Stimulated activated memory B cell treated with anti-CD40 and anti-IgM and Interleukin-4, amounts not matched to agents 10 μg/mL and 1 μg/mL and 100 μg/mL, for 72 hours (primary cell): Measurements from ENCODE around the gene GLIS2.

Experiments used
- ATAC-seq: fragments of 150-1000 bp; cut with Tn5 transposase; 2 replicates; pipeline ENCODE4 v1.10.0; 2021
- H3K27ac Mint-ChIP-seq: one replicate; pipeline ENCODE4 v1.8.0; 2022; ENCODE audit warnings: mild to moderate bottlenecking, mixed read lengths
- H3K27me3 Mint-ChIP-seq: one replicate; pipeline ENCODE4 v1.8.0; 2022; ENCODE audit warnings: mixed read lengths
- H3K36me3 Mint-ChIP-seq: one replicate; pipeline ENCODE4 v1.8.0; 2022; ENCODE audit warnings: mixed read lengths
- H3K4me1 Mint-ChIP-seq: one replicate; pipeline ENCODE4 v1.8.0; 2022; ENCODE audit warnings: mixed read lengths
- H3K4me3 Mint-ChIP-seq: one replicate; pipeline ENCODE4 v1.8.0; 2022; ENCODE audit warnings: mild to moderate bottlenecking, moderate library complexity, mixed read lengths
- H3K9me3 Mint-ChIP-seq: one replicate; pipeline ENCODE4 v1.8.0; 2022; ENCODE audit warnings: mixed read lengths

GLIS2 gene

DNA sequence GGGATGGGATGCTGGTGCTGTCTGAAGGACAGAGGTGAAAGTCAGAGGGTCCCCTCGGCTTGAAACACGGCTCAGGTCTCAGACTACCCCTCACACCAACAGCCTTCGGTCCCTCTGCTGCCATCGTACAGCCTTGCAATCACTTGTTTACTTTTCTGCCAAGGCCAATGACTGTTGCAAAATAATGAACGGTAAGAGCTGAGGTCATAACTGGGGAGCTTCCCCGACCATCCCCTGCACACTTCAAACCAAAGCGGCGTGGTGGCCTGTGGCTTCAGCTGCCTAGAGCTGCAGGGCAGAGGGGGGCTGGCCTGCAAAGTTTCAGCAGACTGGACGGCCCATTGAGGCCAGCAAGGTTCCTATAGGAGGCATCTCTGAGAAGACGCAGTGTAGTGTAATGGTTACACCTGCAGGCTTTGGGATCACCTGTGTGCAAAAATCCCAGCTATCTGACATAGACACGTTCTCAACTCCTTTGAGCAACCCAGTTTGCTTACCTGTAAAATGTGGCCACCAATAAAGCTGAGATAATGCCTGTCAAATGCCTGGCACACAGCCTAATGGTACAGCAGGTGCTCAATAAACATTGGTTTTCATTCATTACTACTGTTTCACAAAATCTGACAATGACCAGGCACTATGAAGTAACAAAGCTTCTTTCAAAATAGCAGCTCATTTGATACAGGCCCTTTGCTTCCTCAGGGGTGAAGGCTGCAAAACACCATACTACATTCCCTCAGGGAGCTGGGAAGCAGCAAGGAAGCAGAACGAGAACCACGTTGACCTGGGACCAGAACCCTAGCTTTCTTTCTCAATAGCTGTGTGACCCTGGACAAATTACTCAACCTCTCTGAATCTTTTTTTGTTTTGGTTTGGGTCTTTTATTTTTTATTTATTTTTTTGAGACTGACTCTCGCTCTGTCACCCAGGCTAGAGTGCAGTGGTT lies 30.2 kb downstream of the GLIS2 start:
- H3K4me1 Mint-ChIP-seq: peaks cover 29% of the 10 kb centered on the region
- H3K36me3 Mint-ChIP-seq: peaks cover 6% of the 10 kb centered on the region
- H3K9me3 Mint-ChIP-seq: no peaks in the 10 kb centered on the region
- ATAC-seq: no peak
- peak overlapping the region; percentile 27 for H3K27ac Mint-ChIP-seq
- no peaks in the 10 kb centered on the region for H3K27me3 Mint-ChIP-seq
- H3K4me3 Mint-ChIP-seq: no peak overlapping the region

GRCh38 chr16:4347010-4347409 lies 31.1 kb downstream of the GLIS2 start:
- no peaks in the 10 kb centered on the region for H3K9me3 Mint-ChIP-seq
- no peaks in the 10 kb centered on the region for H3K27me3 Mint-ChIP-seq
- H3K36me3 Mint-ChIP-seq: peaks cover 6% of the 10 kb centered on the region
- H3K4me1 Mint-ChIP-seq: peaks cover 36% of the 10 kb centered on the region
- H3K4me3 Mint-ChIP-seq: no peak overlapping the region
- ATAC-seq: no peak
- H3K27ac Mint-ChIP-seq: no peak overlapping the region

DNA sequence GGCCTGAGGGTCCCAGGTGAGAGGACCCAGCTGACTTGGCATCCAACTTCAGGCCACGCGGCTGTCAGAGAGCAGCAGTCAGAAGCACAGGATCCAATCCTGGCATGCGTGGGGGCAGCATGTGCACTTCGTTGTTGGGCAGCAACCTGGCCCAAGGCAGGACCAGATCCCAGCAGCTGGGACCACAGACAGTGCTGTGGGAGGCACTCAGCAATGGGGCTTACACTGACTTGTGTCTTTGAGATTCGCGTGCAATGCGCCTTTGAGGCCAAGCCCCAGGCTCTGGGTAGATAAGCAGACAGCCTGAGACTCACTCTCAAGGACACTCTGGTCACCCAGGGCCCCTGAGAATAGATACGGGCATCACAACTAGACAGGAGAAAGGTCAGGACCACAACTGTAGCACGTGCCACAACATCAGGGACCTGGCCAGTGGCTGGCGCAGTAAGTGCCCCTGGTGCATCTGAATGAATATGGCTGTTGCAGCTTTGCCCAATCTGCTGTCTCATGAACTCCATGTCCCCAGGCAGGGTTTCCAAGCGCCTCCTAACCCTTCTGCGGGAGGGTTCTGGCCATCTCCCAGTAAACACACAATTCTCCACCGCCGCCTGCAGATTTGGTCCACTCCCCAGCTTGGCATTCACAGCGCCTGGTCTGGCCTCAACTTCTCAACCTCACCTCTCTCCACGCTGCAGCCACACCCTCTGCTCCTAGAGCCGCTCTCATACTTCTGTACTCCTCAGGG lies 32.1 kb downstream of the GLIS2 start:
- no peak for ATAC-seq
- Mint-ChIP-seq H3K27ac (no peak overlapping the region), H3K4me3 (no peak overlapping the region), H3K9me3 (no peaks in the 10 kb centered on the region), H3K27me3 (no peaks in the 10 kb centered on the region), H3K4me1 (peaks cover 36% of the 10 kb centered on the region), H3K36me3 (peaks cover 6% of the 10 kb centered on the region)

GRCh38 chr16:4349332-4349731 lies 33.5 kb downstream of the GLIS2 start:
- no peak for ATAC-seq
- Mint-ChIP-seq H3K9me3 (no peaks in the 10 kb centered on the region), H3K36me3 (peaks cover 6% of the 10 kb centered on the region), H3K4me3 (no peak overlapping the region), H3K4me1 (peaks cover 31% of the 10 kb centered on the region), H3K27ac (no peak overlapping the region), H3K27me3 (no peaks in the 10 kb centered on the region)

- ATAC-seq: peak; percentile 3
- peak overlapping the region; percentile 90 for H3K4me3 Mint-ChIP-seq
These were observed 34.5 kb downstream of the GLIS2 start for GRCh38 chr16:4350365-4350786.

DNA sequence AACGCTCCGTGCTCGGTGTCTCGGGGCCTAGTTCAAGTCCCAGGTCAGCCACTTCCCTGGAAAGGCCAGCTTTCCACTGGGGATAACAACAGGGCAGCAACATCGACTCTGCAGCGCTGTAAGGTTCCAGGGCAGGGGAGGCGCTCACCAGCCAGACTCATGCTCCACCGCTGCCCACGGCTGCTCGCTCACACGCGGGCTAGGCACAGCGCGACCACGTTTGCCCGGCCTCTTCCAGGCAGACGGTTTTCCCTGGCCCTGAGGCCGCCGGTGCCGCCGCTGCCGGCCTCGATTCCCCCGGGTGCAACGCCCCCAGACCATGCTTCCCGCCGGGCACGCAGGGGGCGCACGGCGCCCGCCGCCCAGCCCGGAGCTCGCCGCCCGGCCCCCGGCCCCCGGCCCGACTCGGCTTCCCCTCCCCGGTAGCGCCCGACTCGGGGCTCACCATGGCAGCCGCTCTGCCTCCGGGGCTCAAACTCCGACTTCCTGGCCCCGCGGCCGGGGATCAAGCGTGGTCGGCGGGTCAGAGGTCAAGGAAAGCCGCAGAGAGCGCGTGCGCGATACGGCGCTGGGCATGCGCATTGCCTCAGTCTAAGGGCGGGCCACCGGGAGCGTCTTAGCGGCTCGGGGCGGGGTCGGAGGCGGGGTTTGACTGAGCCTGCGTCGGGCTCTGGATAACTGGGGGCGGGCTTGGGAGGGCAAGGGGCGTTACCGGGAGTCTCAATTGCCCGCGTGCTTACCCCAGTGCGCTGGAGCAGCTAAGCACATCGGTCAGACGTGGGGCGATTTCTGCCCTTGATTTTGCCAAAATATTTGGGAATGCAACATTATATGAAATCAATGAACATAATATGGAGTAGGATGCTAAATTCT lies 35.2 kb downstream of the GLIS2 start, which contains the start of gene PAM16:
TSS of gene PAM16 (minus strand) at position 535 of the 873 bp plus-strand sequence. CDS start at position 448, 87 bp downstream.
- ATAC-seq: peak; percentile 95
- peaks cover 24% of the 10 kb centered on the region for H3K4me1 Mint-ChIP-seq
- no peaks in the 10 kb centered on the region for H3K27me3 Mint-ChIP-seq
- peak within 1 kb of the TSS; percentile 90 for H3K4me3 Mint-ChIP-seq
- peaks cover 14% of the 10 kb centered on the region for H3K36me3 Mint-ChIP-seq
- H3K9me3 Mint-ChIP-seq: no peaks in the 10 kb centered on the region
- peak within 1 kb of the TSS; percentile 88 for H3K27ac Mint-ChIP-seq

More at GRCh38 chr16:4350365-4350786, 34.5 kb downstream of the GLIS2 start:
- H3K27ac Mint-ChIP-seq: peak overlapping the region; percentile 88
- peaks cover 14% of the 10 kb centered on the region for H3K36me3 Mint-ChIP-seq
- H3K4me1 Mint-ChIP-seq: peaks cover 24% of the 10 kb centered on the region
- no peaks in the 10 kb centered on the region for H3K27me3 Mint-ChIP-seq
- H3K9me3 Mint-ChIP-seq: no peaks in the 10 kb centered on the region

- no peak for ATAC-seq
- Mint-ChIP-seq H3K27ac (peak overlapping the region; percentile 88), H3K36me3 (peaks cover 19% of the 10 kb centered on the region), H3K27me3 (no peaks in the 10 kb centered on the region), H3K9me3 (no peaks in the 10 kb centered on the region), H3K4me1 (peaks cover 24% of the 10 kb centered on the region), H3K4me3 (peak overlapping the region; percentile 90)
These were observed 36.0 kb downstream of the GLIS2 start for GRCh38 chr16:4351880-4352279.

- H3K9me3 Mint-ChIP-seq: no peaks in the 10 kb centered on the region
- H3K27ac Mint-ChIP-seq: no peak overlapping the region
- ATAC-seq: no peak
- no peak overlapping the region for H3K4me3 Mint-ChIP-seq
- H3K27me3 Mint-ChIP-seq: no peaks in the 10 kb centered on the region
- H3K36me3 Mint-ChIP-seq: peaks cover 29% of the 10 kb centered on the region
- peaks cover 18% of the 10 kb centered on the region for H3K4me1 Mint-ChIP-seq
These were observed 37.0 kb downstream of the GLIS2 start for GRCh38 chr16:4352843-4353242.

DNA sequence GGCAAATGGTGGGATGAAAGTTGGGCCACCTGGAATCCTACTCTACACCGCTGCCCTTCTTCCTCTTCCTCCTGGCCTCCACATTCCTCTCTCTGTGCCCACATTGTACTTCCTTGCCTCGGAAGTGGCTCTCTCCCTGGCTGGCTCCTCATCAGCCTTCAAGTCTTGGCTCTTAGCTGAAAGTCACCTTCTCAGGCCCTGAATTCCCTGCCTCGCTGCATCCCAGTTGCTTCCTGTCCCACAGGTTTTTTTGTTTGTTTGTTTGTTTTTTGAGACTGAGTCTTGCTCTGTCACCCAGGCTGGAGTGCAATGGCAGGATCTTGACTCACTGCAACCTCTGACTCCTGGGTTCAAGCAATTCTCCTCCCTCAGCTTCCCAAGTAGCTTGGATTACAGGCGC lies 37.8 kb downstream of the GLIS2 start:
- Mint-ChIP-seq H3K4me1 (peaks cover 11% of the 10 kb centered on the region), H3K27me3 (no peaks in the 10 kb centered on the region), H3K36me3 (peaks cover 28% of the 10 kb centered on the region), H3K27ac (no peak overlapping the region), H3K4me3 (no peak overlapping the region), H3K9me3 (no peaks in the 10 kb centered on the region)
- no peak for ATAC-seq

DNA sequence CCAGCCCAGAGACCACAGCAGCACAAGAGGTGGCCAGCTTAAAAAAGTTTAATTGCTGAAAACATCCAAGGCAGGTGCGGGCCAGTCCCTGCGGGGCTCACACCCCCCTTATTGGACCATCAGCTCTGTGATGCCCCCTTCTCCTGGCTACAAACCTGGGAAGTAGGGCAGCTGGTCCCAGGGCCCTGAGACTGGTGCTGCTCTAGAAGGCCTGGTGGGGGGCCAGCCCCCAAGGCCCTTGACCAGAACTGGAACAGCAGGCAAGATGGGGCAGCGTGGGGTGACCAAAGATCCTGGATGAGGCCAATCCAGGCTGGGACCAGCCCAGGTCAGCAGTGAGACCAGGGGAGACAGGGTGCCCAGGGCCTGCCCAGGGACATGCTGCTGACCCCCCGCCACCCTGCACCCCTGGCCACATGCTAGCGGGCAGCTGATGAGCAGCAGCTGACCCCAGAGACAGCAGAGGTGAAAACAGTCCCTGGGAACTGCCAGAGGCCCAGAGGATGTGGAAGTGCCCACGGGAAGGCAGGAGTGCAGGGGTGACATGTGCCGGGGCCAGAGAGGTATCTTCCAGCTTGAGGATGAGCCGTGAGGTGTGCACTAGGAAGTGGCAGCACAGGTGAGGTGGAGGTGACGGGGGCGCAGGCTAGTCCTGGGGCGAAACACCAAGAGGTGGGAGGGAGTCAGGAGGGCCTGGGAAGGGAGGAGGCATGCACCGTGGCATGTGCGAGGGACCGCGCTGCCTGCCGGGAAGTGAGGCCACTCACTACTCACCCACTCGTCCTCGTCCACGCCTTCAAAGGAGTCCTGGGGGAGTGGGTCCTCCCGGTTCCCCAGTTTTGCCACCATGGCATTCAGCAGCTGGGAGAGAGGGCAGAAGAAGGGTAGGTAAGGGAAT lies 38.9 kb downstream of the GLIS2 start:
- Mint-ChIP-seq H3K4me3 (no peak overlapping the region), H3K36me3 (peaks cover 37% of the 10 kb centered on the region), H3K27ac (no peak overlapping the region), H3K9me3 (no peaks in the 10 kb centered on the region), H3K27me3 (no peaks in the 10 kb centered on the region), H3K4me1 (peaks cover 18% of the 10 kb centered on the region)
- ATAC-seq: no peak

- no peak for ATAC-seq
- no peaks in the 10 kb centered on the region for H3K27me3 Mint-ChIP-seq
- H3K4me3 Mint-ChIP-seq: no peak overlapping the region
- H3K4me1 Mint-ChIP-seq: peaks cover 16% of the 10 kb centered on the region
- H3K9me3 Mint-ChIP-seq: no peaks in the 10 kb centered on the region
- no peak overlapping the region for H3K27ac Mint-ChIP-seq
- H3K36me3 Mint-ChIP-seq: peaks cover 50% of the 10 kb centered on the region
These were observed 41.0 kb downstream of the GLIS2 start for GRCh38 chr16:4356820-4357219.

DNA sequence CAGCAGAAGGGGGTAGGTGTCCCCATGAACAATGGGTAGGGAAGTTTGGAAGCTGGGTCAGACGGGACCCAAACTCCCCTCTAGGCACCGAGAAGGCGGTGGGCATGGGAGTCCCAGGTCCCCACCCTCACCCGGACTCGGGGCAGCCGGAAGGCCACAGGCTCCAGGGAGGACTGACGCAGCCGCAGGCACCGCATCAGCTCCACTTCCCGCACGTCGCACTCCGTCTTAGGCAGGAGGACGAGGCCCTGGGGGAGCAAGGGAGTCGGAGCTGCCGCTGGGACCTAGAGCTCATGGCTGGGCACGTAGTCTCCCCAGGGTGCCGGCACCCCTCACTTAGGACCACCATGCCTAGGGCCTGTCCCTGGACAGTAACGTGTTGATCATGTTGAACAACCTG lies 42.4 kb downstream of the GLIS2 start:
- H3K9me3 Mint-ChIP-seq: no peaks in the 10 kb centered on the region
- peaks cover 62% of the 10 kb centered on the region for H3K36me3 Mint-ChIP-seq
- no peaks in the 10 kb centered on the region for H3K27me3 Mint-ChIP-seq
- ATAC-seq: no peak
- H3K27ac Mint-ChIP-seq: no peak overlapping the region
- H3K4me3 Mint-ChIP-seq: no peak overlapping the region
- H3K4me1 Mint-ChIP-seq: peaks cover 26% of the 10 kb centered on the region

GRCh38 chr16:4358831-4359561 lies 43.1 kb downstream of the GLIS2 start:
- H3K27ac Mint-ChIP-seq: no peak overlapping the region
- H3K4me3 Mint-ChIP-seq: no peak overlapping the region
- H3K27me3 Mint-ChIP-seq: no peaks in the 10 kb centered on the region
- peaks cover 70% of the 10 kb centered on the region for H3K36me3 Mint-ChIP-seq
- peak; percentile 68 for ATAC-seq
- no peaks in the 10 kb centered on the region for H3K9me3 Mint-ChIP-seq
- H3K4me1 Mint-ChIP-seq: peaks cover 34% of the 10 kb centered on the region
